ENCODE results near the gene MN1.

The MN1 gene

DNA sequence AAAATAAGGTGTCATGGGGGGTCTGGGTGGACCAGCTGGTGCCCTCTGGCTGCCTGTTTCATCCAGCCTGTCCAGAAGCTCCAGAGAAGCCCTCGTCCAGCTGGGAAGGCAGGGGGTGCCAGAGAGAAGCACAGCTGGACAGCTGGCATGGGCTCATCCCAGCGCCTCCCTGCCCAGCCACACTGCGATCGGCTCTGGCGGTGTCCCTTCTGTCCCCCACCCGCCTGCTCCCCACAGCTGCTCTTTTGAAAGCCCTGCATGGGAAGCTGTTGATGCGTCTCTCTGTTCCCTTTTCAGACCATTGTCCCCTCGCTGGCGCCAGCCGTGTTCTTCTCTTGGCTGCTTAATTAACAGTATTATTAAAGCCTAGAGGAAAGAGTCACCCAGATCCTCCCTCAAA is 86.5 kb downstream of the MN1 start:
- TF ChIP-seq, protein P1, sequence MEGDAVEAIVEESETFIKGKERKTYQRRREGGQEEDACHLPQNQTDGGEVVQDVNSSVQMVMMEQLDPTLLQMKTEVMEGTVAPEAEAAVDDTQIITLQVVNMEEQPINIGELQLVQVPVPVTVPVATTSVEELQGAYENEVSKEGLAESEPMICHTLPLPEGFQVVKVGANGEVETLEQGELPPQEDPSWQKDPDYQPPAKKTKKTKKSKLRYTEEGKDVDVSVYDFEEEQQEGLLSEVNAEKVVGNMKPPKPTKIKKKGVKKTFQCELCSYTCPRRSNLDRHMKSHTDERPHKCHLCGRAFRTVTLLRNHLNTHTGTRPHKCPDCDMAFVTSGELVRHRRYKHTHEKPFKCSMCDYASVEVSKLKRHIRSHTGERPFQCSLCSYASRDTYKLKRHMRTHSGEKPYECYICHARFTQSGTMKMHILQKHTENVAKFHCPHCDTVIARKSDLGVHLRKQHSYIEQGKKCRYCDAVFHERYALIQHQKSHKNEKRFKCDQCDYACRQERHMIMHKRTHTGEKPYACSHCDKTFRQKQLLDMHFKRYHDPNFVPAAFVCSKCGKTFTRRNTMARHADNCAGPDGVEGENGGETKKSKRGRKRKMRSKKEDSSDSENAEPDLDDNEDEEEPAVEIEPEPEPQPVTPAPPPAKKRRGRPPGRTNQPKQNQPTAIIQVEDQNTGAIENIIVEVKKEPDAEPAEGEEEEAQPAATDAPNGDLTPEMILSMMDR (IDR thresholded peaks at IDR 0.05; ENCODE audit: insufficient read depth, low read depth, low read length, missing control alignments): peak; percentile 3

DNA sequence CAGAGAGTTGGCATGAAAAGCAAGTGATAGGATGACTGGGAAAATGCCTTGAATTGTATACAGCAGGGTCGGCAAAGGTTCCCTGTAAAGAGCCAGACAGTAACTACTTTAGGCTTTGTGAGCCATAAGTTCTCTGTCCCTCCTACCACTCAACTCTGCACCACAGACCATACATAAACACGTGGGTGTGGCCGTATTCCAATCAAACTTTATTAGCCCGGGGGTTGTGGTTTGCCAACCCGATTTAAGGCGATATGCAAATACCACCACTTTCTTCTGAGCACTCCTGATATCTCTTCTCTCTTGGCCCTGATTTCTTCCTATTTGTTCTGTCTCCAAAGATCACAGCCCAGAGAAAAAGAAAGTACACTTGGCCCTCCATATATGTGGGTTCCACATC is 87.5 kb downstream of the MN1 start:
- TF ChIP-seq, protein P1 (IDR thresholded peaks at IDR 0.05; ENCODE audit: insufficient read depth, low read depth, low read length, missing control alignments): no peak
- no peak overlapping the region for H3K4me3 ChIP-seq (ENCODE audit: low read length)
- no peak for DNase-seq (ENCODE audit: low read depth)

More for the DNA sequence above, 86.5 kb downstream of the MN1 start:
- no peak overlapping the region for H3K4me3 ChIP-seq (ENCODE audit: low read length)
- DNase-seq (ENCODE audit: low read depth): no peak

DNA sequence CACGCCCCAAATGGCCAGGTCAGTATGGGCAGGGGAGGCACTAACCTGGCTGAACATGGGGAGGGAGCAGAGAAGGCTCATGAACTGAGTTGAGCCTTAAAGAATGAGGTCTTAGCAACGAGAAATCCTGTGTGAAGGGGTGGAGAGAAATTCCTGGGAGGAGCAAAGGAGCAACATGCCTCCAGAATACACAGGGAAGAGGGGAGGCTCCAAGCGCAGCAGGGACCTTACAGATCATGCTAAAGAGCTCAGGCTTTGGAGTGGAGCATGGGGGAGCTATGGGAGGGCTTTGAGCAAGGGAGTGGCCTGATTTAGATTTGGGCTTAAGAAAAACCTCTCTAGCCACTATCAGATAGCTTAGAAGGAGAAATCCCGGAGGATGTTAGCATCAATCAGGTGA is 88.1 kb downstream of the MN1 start:
- DNase-seq (ENCODE audit: low read depth): no peak
- H3K4me3 ChIP-seq (ENCODE audit: low read length): no peak overlapping the region
- TF ChIP-seq, protein P1 (IDR thresholded peaks at IDR 0.05; ENCODE audit: insufficient read depth, low read depth, low read length, missing control alignments): no peak

DNA sequence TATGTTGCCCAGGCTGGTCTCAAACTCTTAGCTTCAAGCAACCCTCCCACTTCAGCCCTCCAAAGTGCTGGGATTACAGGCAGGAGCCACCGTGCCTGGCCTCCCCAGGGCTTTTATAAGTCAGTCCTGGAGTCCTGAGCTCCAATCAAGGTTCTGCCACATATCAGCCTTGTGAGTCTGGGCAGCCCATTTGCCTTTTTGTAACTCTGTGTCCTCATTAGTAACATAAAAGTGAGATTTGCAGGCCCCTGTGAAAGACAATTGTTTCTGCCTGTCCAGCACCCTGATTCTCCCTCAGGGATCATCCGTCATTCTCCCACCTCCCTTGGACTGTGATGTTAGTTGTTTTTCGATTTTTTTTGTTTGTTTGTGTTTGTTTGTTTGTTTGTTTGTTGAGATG is 89.8 kb downstream of the MN1 start:
- no peak for DNase-seq (ENCODE audit: low read depth)
- H3K4me3 ChIP-seq (ENCODE audit: low read length): no peak overlapping the region
- TF ChIP-seq, protein P1 (IDR thresholded peaks at IDR 0.05; ENCODE audit: insufficient read depth, low read depth, low read length, missing control alignments): no peak

DNA sequence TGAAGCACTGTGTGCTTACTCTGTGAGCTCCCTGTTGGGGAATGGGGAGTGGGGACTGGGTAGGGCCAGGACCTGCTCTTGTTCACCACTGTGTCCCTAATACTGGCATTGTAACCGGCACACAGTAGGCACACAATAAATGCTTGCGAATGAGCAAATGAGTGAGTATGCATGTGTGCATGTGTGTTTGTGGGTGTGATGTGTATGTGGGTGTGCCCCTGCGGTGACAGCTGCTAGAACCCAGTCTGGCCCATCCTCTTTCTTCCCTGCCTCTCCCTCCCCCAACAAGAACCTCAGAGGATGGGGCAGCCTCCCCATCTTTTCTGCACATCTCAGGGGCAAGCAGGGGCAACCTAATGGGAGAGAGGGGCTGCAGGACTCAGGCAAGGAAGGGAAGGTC is 90.5 kb downstream of the MN1 start:
- H3K4me3 ChIP-seq (ENCODE audit: low read length): no peak overlapping the region

DNA sequence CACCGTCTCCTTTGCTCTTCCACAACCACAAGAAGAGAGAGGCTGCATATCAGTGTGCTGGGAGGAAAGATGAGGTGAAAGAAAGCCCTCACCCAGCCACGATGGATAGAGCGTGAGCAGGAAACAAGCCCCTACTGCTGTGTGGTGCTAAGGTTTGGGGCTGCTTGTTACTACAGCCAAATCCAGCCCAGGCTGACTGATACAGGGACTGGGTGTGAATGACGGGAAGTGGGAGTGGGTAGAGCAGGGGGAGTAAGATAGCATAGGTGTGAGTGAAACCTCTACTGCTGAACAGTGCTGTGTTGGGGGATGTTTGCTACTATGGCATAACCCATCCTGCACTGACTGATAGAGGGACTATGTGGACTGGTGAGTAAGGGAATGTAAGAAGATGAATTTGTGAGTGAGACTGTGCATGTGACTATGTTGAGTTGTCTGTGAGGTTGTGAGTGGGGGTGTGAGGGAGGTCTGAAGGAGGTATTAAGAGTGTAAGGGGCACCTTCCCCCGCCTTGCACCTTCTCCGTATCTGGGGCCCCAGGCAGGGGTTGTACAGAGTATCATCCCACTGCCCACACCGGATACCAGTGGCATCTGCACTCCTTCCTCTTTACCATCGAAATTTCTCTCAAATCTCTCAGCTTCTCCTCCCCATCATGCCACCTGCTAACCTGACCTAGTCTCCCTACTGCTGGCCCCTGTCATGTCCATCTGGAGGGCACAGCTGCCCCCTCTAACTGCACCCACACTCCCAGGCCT is 91.5 kb downstream of the MN1 start:
- DNase-seq (ENCODE audit: low read depth): no peak
- no peak overlapping the region for H3K4me3 ChIP-seq (ENCODE audit: low read length)
- TF ChIP-seq, protein P1 (IDR thresholded peaks at IDR 0.05; ENCODE audit: insufficient read depth, low read depth, low read length, missing control alignments): no peak

More for the DNA sequence above, 90.5 kb downstream of the MN1 start:
- TF ChIP-seq, protein P1 (IDR thresholded peaks at IDR 0.05; ENCODE audit: insufficient read depth, low read depth, low read length, missing control alignments): no peak
- no peak for DNase-seq (ENCODE audit: low read depth)

DNA sequence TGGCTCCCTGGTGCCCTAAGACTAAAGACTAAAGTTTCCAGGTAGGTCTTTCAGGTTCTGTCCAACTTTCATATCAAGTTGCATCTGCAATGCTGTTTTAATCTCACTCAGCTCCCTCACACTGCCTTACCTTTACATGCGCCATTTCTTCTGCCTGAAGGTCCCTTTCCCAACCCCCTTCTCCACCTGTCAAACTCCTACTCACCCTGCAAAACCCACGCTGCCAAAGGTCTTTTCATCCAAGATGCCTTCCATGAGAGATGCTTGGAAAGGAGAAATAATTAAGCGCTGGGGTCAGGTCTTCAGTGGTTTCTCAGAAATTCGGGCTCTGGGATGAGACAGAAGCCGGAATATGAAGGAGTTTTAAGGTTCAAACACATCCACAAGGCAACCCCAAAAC is 95.1 kb downstream of the MN1 start:
- no peak for DNase-seq (ENCODE audit: low read depth)
- TF ChIP-seq, protein P1 (IDR thresholded peaks at IDR 0.05; ENCODE audit: insufficient read depth, low read depth, low read length, missing control alignments): no peak
- H3K4me3 ChIP-seq (ENCODE audit: low read length): no peak overlapping the region

Measured in epithelial cell of esophagus (primary cell).